Nephron (organoid): ENCODE data around the gene ACSL1.

Experiments used
- H3K27ac Mint-ChIP-seq, 3 experiments: 2 replicates each; pipeline ENCODE4 v1.8.0; 2020; ENCODE audit warnings: mixed read lengths in 3 of 3, mild to moderate bottlenecking in 2 of 3, moderate library complexity in 1 of 3
- H3K27me3 Mint-ChIP-seq: 2 replicates; pipeline ENCODE4 v1.8.0; 2021; ENCODE audit warnings: low read depth, mild to moderate bottlenecking, moderate library complexity, mixed read lengths
- H3K36me3 Mint-ChIP-seq: 2 replicates; pipeline ENCODE4 v1.8.0; 2020; ENCODE audit warnings: low read depth, mixed read lengths
- H3K4me1 Mint-ChIP-seq: 2 replicates; pipeline ENCODE4 v1.8.0; 2020; ENCODE audit warnings: mixed read lengths
- H3K4me3 Mint-ChIP-seq, 3 experiments: 2 replicates each; pipeline ENCODE4 v1.8.0; 2020; ENCODE audit warnings: mild to moderate bottlenecking in 3 of 3, mixed read lengths in 3 of 3, moderate library complexity in 2 of 3
- H3K9me3 Mint-ChIP-seq: 2 replicates; pipeline ENCODE4 v1.8.0; 2020; ENCODE audit warnings: mixed read lengths
- CTCF ChIP-seq, 3 experiments: fragments of 200-600 bp; sonication (generic); IDR thresholded peaks; one replicate each; pipeline ENCODE4 v1.5.0; 2021; ENCODE audit warnings: antibody characterized with exemption in 3 of 3; ENCODE audit not compliant: unreplicated experiment in 3 of 3

ACSL1 gene

GRCh38 chr4:184851886-184852285 lies 26.1 kb upstream of the ACSL1 start:
- Mint-ChIP-seq H3K4me1 (no peaks in the 10 kb centered on the region), H3K4me3 (no peak overlapping the region), H3K36me3 (no peaks in the 10 kb centered on the region), H3K27me3 (peaks cover 11% of the 10 kb centered on the region), H3K27ac (no peak overlapping the region), H3K9me3 (no peaks in the 10 kb centered on the region)
- no peak for TF ChIP-seq CTCF (IDR thresholded peaks at IDR 0.05; ENCODE audit: unreplicated experiment in 3 of 3)

- TF ChIP-seq CTCF (IDR thresholded peaks at IDR 0.05; ENCODE audit: unreplicated experiment in 3 of 3) = no peak
- no peak overlapping the region for H3K27ac Mint-ChIP-seq
- no peak overlapping the region for H3K4me3 Mint-ChIP-seq
- H3K27me3 Mint-ChIP-seq = peaks cover 11% of the 10 kb centered on the region
- H3K9me3 Mint-ChIP-seq = no peaks in the 10 kb centered on the region
- no peaks in the 10 kb centered on the region for H3K4me1 Mint-ChIP-seq
- H3K36me3 Mint-ChIP-seq = no peaks in the 10 kb centered on the region
These were observed 25.4 kb upstream of the ACSL1 start for GRCh38 chr4:184851200-184851541.

GRCh38 chr4:184850431-184851199 lies 24.8 kb upstream of the ACSL1 start:
- TF ChIP-seq CTCF (IDR thresholded peaks at IDR 0.05; ENCODE audit: unreplicated experiment in 3 of 3) = no peak
- H3K4me3 Mint-ChIP-seq = no peak overlapping the region

GRCh38 chr4:184850018-184850417 lies 24.2 kb upstream of the ACSL1 start:
- Mint-ChIP-seq H3K27ac (no peak overlapping the region), H3K4me3 (no peak overlapping the region), H3K4me1 (no peaks in the 10 kb centered on the region), H3K9me3 (no peaks in the 10 kb centered on the region), H3K27me3 (peaks cover 11% of the 10 kb centered on the region), H3K36me3 (no peaks in the 10 kb centered on the region)
- no peak for TF ChIP-seq CTCF (IDR thresholded peaks at IDR 0.05; ENCODE audit: unreplicated experiment in 3 of 3)

More at GRCh38 chr4:184850431-184851199, 24.8 kb upstream of the ACSL1 start:
- Mint-ChIP-seq H3K36me3 (no peaks in the 10 kb centered on the region), H3K4me1 (no peaks in the 10 kb centered on the region), H3K27ac (no peak overlapping the region), H3K27me3 (peaks cover 11% of the 10 kb centered on the region), H3K9me3 (no peaks in the 10 kb centered on the region)

GRCh38 chr4:184849185-184849584 lies 23.4 kb upstream of the ACSL1 start:
- Mint-ChIP-seq H3K27ac (no peak overlapping the region), H3K4me1 (no peaks in the 10 kb centered on the region), H3K27me3 (peaks cover 14% of the 10 kb centered on the region), H3K4me3 (no peak overlapping the region), H3K36me3 (no peaks in the 10 kb centered on the region), H3K9me3 (no peaks in the 10 kb centered on the region)
- no peak for TF ChIP-seq CTCF (IDR thresholded peaks at IDR 0.05; ENCODE audit: unreplicated experiment in 3 of 3)

- TF ChIP-seq CTCF (IDR thresholded peaks at IDR 0.05; ENCODE audit: unreplicated experiment in 3 of 3) = no peak
- Mint-ChIP-seq H3K36me3 (no peaks in the 10 kb centered on the region), H3K4me3 (no peak overlapping the region), H3K9me3 (no peaks in the 10 kb centered on the region), H3K27ac (no peak overlapping the region), H3K27me3 (peaks cover 14% of the 10 kb centered on the region), H3K4me1 (no peaks in the 10 kb centered on the region)
These were observed 22.7 kb upstream of the ACSL1 start for GRCh38 chr4:184848510-184848909.
